Chondrocyte (in vitro differentiated cells): ENCODE measurements around the gene TANGO2. TPM values are rescaled to one million over a fixed set of nuclear protein-coding genes. Genes with fewer than 3 reads are reported as not detected.

Experiments
- DNase-seq: peaks from one replicate; pipeline ENCODE4 v3.0.0; 2021; ENCODE audit warnings: mixed read lengths, low spot score
- H3K27ac Mint-ChIP-seq: one replicate; pipeline ENCODE4 v1.8.0; 2021; ENCODE audit warnings: mild to moderate bottlenecking, moderate library complexity, mixed read lengths; ENCODE audit not compliant: unreplicated experiment
- H3K27me3 Mint-ChIP-seq: 2 replicates; pipeline ENCODE4 v1.8.0; 2021; ENCODE audit warnings: low read depth, mixed read lengths
- H3K36me3 Mint-ChIP-seq: 2 replicates; pipeline ENCODE4 v1.8.0; 2021; ENCODE audit warnings: low read depth, mixed read lengths
- H3K4me1 Mint-ChIP-seq: 2 replicates; pipeline ENCODE4 v1.8.0; 2021; ENCODE audit warnings: low read depth, mild to moderate bottlenecking, mixed read lengths
- H3K4me3 Mint-ChIP-seq: one replicate; pipeline ENCODE4 v1.8.0; 2021; ENCODE audit warnings: mild to moderate bottlenecking, moderate library complexity, mixed read lengths; ENCODE audit not compliant: unreplicated experiment
- H3K9me3 Mint-ChIP-seq: 2 replicates; pipeline ENCODE4 v1.8.0; 2021; ENCODE audit warnings: low read depth, mixed read lengths
- CTCF ChIP-seq: fragments of 200-600 bp; sonication (generic); IDR thresholded peaks from 2 replicates; pipeline ENCODE4 v1.5.0; 2021; ENCODE audit warnings: antibody characterized with exemption, mild to moderate bottlenecking, moderate library complexity
- total RNA-seq: library from RNA; stranded (reverse); gene quantifications from 3 replicates; pipeline ENCODE4 v1.2.1, GENCODE V29; 2021

TANGO2 gene
- total RNA-seq, 1 donor from 2014 or later = 30.1 TPM

GRCh38 chr22:19998232-19998951 lies 22.5 kb upstream of the TANGO2 start:
- no peaks in the 10 kb centered on the region for H3K27me3 Mint-ChIP-seq
- H3K27ac Mint-ChIP-seq = no peak overlapping the region

GRCh38 chr22:19998991-19999820 lies 21.7 kb upstream of the TANGO2 start:
- Mint-ChIP-seq H3K27me3 (no peaks in the 10 kb centered on the region), H3K4me1 (peaks cover 28% of the 10 kb centered on the region), H3K36me3 (peaks cover 5% of the 10 kb centered on the region), H3K4me3 (no peak overlapping the region), H3K9me3 (peaks cover 13% of the 10 kb centered on the region), H3K27ac (no peak overlapping the region)
- TF ChIP-seq CTCF = no peak
- peak; percentile 89 for DNase-seq

More at GRCh38 chr22:19998232-19998951, 22.5 kb upstream of the TANGO2 start:
- Mint-ChIP-seq H3K4me1 (peaks cover 28% of the 10 kb centered on the region), H3K36me3 (peaks cover 3% of the 10 kb centered on the region), H3K9me3 (peaks cover 7% of the 10 kb centered on the region), H3K4me3 (no peak overlapping the region)
- no peak for TF ChIP-seq CTCF
- DNase-seq = peak; percentile 84

DNA sequence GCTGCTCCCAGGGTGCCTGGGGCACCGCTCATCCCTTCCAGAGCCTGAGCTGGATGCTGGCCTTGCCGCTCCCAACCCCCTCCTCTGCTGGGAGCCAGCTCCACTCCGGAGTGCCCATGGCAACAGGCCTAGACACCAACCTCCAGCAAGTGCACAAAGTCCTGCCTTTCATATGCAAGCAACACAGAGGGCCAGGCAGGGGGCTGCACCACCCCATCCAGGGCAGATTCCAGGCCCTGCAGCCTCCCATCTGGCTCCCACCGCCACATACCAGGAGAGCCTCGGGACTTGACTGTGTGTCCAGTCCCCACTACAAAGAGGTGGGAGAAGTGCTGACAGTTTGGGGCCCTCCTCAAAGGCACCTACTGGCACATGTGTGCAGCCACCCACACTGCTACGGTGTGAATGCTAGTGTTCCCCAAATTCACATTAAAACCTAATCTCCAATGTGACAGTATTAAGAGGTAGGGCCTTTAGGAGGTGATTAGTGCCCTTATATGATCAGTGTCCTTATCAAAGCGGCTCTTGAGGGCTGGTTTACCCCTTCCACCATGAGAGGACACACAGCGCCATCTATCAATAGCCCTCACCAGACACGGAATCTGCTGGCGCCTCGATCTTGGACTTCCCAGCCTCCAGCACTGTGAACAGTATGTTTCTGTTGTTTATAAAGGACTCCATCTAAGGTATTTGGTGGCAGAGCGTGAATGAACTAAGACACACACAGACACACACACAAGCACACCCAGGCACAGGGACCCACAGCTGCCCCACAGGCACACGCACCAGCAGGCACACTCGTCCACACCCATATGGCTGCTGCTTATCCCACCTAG lies 20.4 kb upstream of the TANGO2 start:
- no peak for TF ChIP-seq CTCF
- Mint-ChIP-seq H3K9me3 (peaks cover 20% of the 10 kb centered on the region), H3K27ac (no peak overlapping the region), H3K27me3 (no peaks in the 10 kb centered on the region), H3K4me3 (no peak overlapping the region), H3K36me3 (peaks cover 8% of the 10 kb centered on the region), H3K4me1 (peaks cover 20% of the 10 kb centered on the region)
- DNase-seq = peak; percentile 64

DNA sequence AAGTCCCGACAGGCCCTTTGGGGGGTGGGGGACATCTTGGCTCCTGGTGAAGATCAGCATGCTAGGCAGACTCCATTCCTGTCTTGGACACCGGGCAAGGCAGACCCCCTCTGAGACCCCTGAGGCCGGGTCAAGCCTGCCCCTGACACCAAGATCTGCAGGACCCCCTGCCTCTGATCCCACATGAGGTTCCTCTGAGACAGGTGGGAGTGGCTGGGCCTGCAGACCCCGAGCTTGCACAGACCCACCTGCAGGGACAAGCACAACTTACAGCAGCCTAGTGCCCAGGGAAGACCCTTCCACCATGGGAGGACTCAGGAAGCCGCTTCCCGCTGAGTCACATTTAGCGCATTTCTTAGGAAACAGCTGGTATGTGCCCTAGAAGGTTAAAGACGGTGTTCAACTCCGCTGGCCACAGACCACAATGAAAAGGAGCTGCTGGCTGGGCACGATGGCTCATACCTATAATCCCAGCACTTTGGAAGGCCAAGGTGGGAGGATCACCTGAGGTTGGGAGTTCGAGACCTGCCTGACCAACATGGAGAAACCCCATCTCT lies 19.8 kb upstream of the TANGO2 start:
- H3K4me1 Mint-ChIP-seq = peaks cover 13% of the 10 kb centered on the region
- peak; percentile 60 for DNase-seq
- no peak overlapping the region for H3K27ac Mint-ChIP-seq
- TF ChIP-seq CTCF = no peak
- peaks cover 20% of the 10 kb centered on the region for H3K9me3 Mint-ChIP-seq
- H3K36me3 Mint-ChIP-seq = peaks cover 8% of the 10 kb centered on the region
- H3K27me3 Mint-ChIP-seq = no peaks in the 10 kb centered on the region
- H3K4me3 Mint-ChIP-seq = no peak overlapping the region
